ENCODE measurements around the gene CEP89.
"Not testable (repeated sequence)": the region's sequence is repeated elsewhere in the genome, so short reads cannot be mapped to it uniquely, and the experiment has no call there.

CEP89 gene

GRCh38 chr19:32842061-32842460, 129.7 kb downstream of the CEP89 start:
- no peak for DNase-seq

- no peak for DNase-seq
Observed at GRCh38 chr19:32837531-32837930, 134.2 kb downstream of the CEP89 start.

GRCh38 chr19:32833388-32833787, 138.4 kb downstream of the CEP89 start:
- DNase-seq: not testable (repeated sequence)

GRCh38 chr19:32832825-32833224, 138.9 kb downstream of the CEP89 start:
- not testable (repeated sequence) for DNase-seq

- not testable (repeated sequence) for DNase-seq
Observed at GRCh38 chr19:32832094-32832493, 139.7 kb downstream of the CEP89 start.

- DNase-seq: no peak
Observed at GRCh38 chr19:32831611-32832010, 140.1 kb downstream of the CEP89 start.

- DNase-seq: no peak
Observed at GRCh38 chr19:32830231-32831014, 141.3 kb downstream of the CEP89 start.

- DNase-seq: no peak
Observed at GRCh38 chr19:32829345-32829896, 142.3 kb downstream of the CEP89 start.

- DNase-seq: no peak
Observed at GRCh38 chr19:32828643-32829344, 143.0 kb downstream of the CEP89 start.

- DNase-seq: no peak
Observed at GRCh38 chr19:32828139-32828538, 143.6 kb downstream of the CEP89 start.

All from anterior cingulate cortex (tissue), 58 donors.